T-cell (primary cell): ENCODE results near the gene VAV2. TPM values are rescaled to one million over a fixed set of nuclear protein-coding genes. Genes with fewer than 3 reads are reported as not detected.

ENCODE experiments used
- ATAC-seq, 4 experiments: fragments of 200-7000 bp in 3 of 4; fragments of 150-1000 bp in 1 of 4; cut with Tn5 transposase; replicated peaks in 1 of 4; 1 replicate in 3 of 4; 2 replicates in 1 of 4; pipeline ENCODE4 v1.10.0; 2021; ENCODE audit warnings: moderate library complexity in 3 of 4, mild to moderate bottlenecking in 2 of 4, moderate number of reproducible peaks in 1 of 4
- CTCF ChIA-PET, 2 donors: fragments of 300-600 bp; sonication (Branson Sonifier 250); formaldehyde crosslinking; loops; one replicate each; lab custom pipeline; 2022; ENCODE audit warnings: antibody characterized with exemption in 2 of 2; lab: Charles Lee
- POLR2A ChIA-PET, 2 donors: fragments of 300-600 bp; sonication (Branson Sonifier 250); formaldehyde crosslinking; loops; one replicate each; lab custom pipeline; 2022; ENCODE audit warnings: antibody characterized with exemption in 2 of 2; lab: Charles Lee
- DNase-seq, 35 experiments: peaks; one replicate each; pipeline versions ENCODE4 v3.0.0 to v3.0.0-alpha.2; 2013 to 2023
- H3K27ac ChIP-seq: one replicate; pipeline ENCODE4 v1.5.1; 2013; ENCODE audit warnings: low read length
- H3K27me3 ChIP-seq, 2 experiments: replicated peaks in 1 of 2; 1 replicate in 1 of 2; 2 replicates in 1 of 2; pipeline versions ENCODE4 v1.6.1 to v1.7.0; 2013; ENCODE audit warnings: low read length in 1 of 2, mixed read lengths in 1 of 2; ENCODE audit not compliant: control insufficient read depth in 2 of 2, insufficient read depth in 2 of 2; ENCODE audit errors: extremely low read depth in 1 of 2
- H3K36me3 ChIP-seq, 2 donors: 1 replicate in 1 of 2; 2 replicates in 1 of 2; pipeline versions ENCODE4 v1.6.1 to v1.7.0; 2013; ENCODE audit warnings: low read length in 1 of 2; ENCODE audit not compliant: control insufficient read depth in 2 of 2, insufficient read depth in 1 of 2; ENCODE audit errors: extremely low read depth in 1 of 2
- H3K4me1 ChIP-seq, 2 experiments: 1 replicate in 1 of 2; 2 replicates in 1 of 2; pipeline versions ENCODE4 v1.6.1 to v1.7.0; 2013; ENCODE audit warnings: low read length in 2 of 2, mixed read lengths in 1 of 2; ENCODE audit not compliant: insufficient read depth in 2 of 2, control insufficient read depth in 1 of 2; ENCODE audit errors: extremely low read depth in 1 of 2
- H3K4me3 ChIP-seq, 2 donors: 1 replicate in 1 of 2; 2 replicates in 1 of 2; pipeline versions ENCODE4 v1.5.1 to v1.7.0; 2013; ENCODE audit warnings: mild to moderate bottlenecking in 2 of 2, low read length in 1 of 2, moderate library complexity in 1 of 2; ENCODE audit not compliant: control insufficient read depth in 1 of 2; ENCODE audit errors: extremely low read depth in 1 of 2
- H3K9me3 ChIP-seq: 2 replicates; pipeline ENCODE4 v1.7.0; 2013
- H3K27ac Mint-ChIP-seq, 2 donors: one replicate each; pipeline ENCODE4 v1.8.0; 2020 to 2021; ENCODE audit warnings: mild to moderate bottlenecking in 2 of 2, mixed read lengths in 2 of 2
- H3K27me3 Mint-ChIP-seq, 2 donors: one replicate each; pipeline ENCODE4 v1.8.0; 2021 to 2022; ENCODE audit warnings: mixed read lengths in 2 of 2
- H3K36me3 Mint-ChIP-seq: one replicate; pipeline ENCODE4 v1.8.0; 2021; ENCODE audit warnings: mixed read lengths
- H3K4me1 Mint-ChIP-seq, 3 donors: one replicate each; pipeline ENCODE4 v1.8.0; 2020 to 2022; ENCODE audit warnings: mixed read lengths in 3 of 3, mild to moderate bottlenecking in 1 of 3
- H3K4me3 Mint-ChIP-seq, 3 donors: one replicate each; pipeline ENCODE4 v1.8.0; 2020 to 2022; ENCODE audit warnings: mild to moderate bottlenecking in 3 of 3, mixed read lengths in 3 of 3, moderate library complexity in 3 of 3
- H3K9me3 Mint-ChIP-seq, 3 donors: one replicate each; pipeline ENCODE4 v1.8.0; 2020 to 2022; ENCODE audit warnings: mixed read lengths in 3 of 3
- WGBS: methylation state at CpG from one replicate; pipeline ENCODE4 v1.1.5; 2013; ENCODE audit warnings: missing lambda C conversion rate; ENCODE audit not compliant: insufficient coverage; 5-methylcytosine and 5-hydroxymethylcytosine counted together
- total RNA-seq, 35 experiments: library from RNA in 6 of 35; stranded (reverse) in 6 of 35; fragments of 120-200 nt in 1 of 35; gene quantifications; one replicate each; pipeline versions ENCODE4 v1.2.1 to v1.2.4 and lab custom pipeline; 2013 to 2026

Gene VAV2
- total RNA-seq, 5 donors from 2014 or later (not counting 1 experiment from before 2014, with no cell fraction given) = 1.2 to 7.5 (median 4.9) TPM

GRCh38 chr9:133949486-133950061 is 42.5 kb downstream of the VAV2 start:
- Mint-ChIP-seq H3K27me3 (no peaks in the 10 kb centered on the region), H3K27ac (no peak overlapping the region), H3K9me3 (no peaks in the 10 kb centered on the region), H3K4me3 (no peak overlapping the region), H3K36me3 (no peaks in the 10 kb centered on the region), H3K4me1 (peaks cover 7 to 11% (median 8%) of the 10 kb centered on the region in 3 donors)
- CTCF ChIA-PET = no interaction called here
- DNase-seq = no peak
- ATAC-seq = no peak
- no peak overlapping the region for H3K27ac ChIP-seq
- no peak overlapping the region for H3K4me3 ChIP-seq
- H3K9me3 ChIP-seq = no peaks in the 10 kb centered on the region
- H3K27me3 ChIP-seq = no peaks in the 10 kb centered on the region
- peaks cover 0 to 11% of the 10 kb centered on the region in 2 experiments for H3K4me1 ChIP-seq
- 88% methylated on average over 13 of the region's 14 CpGs for WGBS
- H3K36me3 ChIP-seq = no peaks in the 10 kb centered on the region
- POLR2A ChIA-PET = no interaction called here

GRCh38 chr9:133948561-133949485 is 43.3 kb downstream of the VAV2 start:
- DNase-seq (no peak), ATAC-seq (no peak)
- Histone ChIP-seq H3K9me3 (no peaks in the 10 kb centered on the region), H3K27ac (no peak overlapping the region), H3K4me3 (no peak overlapping the region), H3K27me3 (no peaks in the 10 kb centered on the region), H3K4me1 (peaks cover 0 to 4% of the 10 kb centered on the region in 2 experiments), H3K36me3 (no peaks in the 10 kb centered on the region)
- WGBS = 89% methylated on average over 16 of the region's 31 CpGs
- Mint-ChIP-seq H3K9me3 (no peaks in the 10 kb centered on the region), H3K4me3 (no peak overlapping the region), H3K27ac (no peak overlapping the region), H3K4me1 (peaks cover 0 to 3% (median under 1%) of the 10 kb centered on the region in 3 donors), H3K36me3 (no peaks in the 10 kb centered on the region), H3K27me3 (no peaks in the 10 kb centered on the region)
- POLR2A ChIA-PET = no interaction called here
- CTCF ChIA-PET = no interaction called here

- Histone ChIP-seq H3K9me3 (no peaks in the 10 kb centered on the region), H3K27me3 (no peaks in the 10 kb centered on the region), H3K4me1 (no peaks in the 10 kb centered on the region), H3K27ac (no peak overlapping the region), H3K4me3 (no peak overlapping the region), H3K36me3 (no peaks in the 10 kb centered on the region)
- ATAC-seq = no peak
- DNase-seq = no peak
- CTCF ChIA-PET = no interaction called here
- POLR2A ChIA-PET = no interaction called here
- H3K27ac Mint-ChIP-seq = no peak overlapping the region
- 88% methylated on average over 16 of the region's 16 CpGs for WGBS
- no peak overlapping the region for H3K4me3 Mint-ChIP-seq
- H3K36me3 Mint-ChIP-seq = no peaks in the 10 kb centered on the region
- peaks cover 0 to 2% (median 0%) of the 10 kb centered on the region in 3 donors for H3K4me1 Mint-ChIP-seq
- no peaks in the 10 kb centered on the region for H3K27me3 Mint-ChIP-seq
- no peaks in the 10 kb centered on the region for H3K9me3 Mint-ChIP-seq
These were observed 44.0 kb downstream of the VAV2 start for GRCh38 chr9:133948131-133948530.

DNA sequence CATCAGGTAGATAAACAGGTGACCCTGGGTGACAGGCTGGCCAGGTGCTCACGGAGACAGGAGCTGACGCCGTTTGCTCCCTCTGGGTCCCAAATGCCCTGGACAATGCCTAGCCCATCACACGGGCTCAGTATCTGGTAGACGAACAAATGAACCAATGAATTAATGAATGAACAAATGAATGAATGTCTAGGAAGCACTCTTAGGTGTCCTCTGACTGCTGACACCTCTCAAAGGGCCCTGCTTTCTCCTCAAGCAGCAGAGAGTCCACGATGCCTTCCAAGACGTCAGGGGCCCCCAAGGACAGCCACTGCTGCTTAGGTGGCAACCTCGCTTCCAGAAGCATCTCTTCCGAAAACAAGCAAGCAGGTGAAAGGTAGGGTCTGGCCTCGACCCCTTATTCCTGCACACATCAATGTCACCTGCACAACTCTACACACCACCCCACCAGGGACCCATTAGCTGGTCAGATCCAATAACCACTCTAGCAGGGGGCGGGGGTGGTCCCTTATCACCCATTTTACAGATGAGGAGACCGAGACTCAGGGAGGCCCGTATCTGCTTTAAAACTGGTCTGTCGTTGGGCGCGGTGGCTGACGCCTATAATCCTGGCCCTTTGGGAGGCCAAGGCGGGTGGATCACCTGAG is 45.2 kb downstream of the VAV2 start:
- Histone ChIP-seq H3K4me3 (no peak overlapping the region), H3K27ac (no peak overlapping the region), H3K27me3 (no peaks in the 10 kb centered on the region), H3K9me3 (no peaks in the 10 kb centered on the region), H3K4me1 (no peaks in the 10 kb centered on the region), H3K36me3 (no peaks in the 10 kb centered on the region)
- Mint-ChIP-seq H3K9me3 (no peaks in the 10 kb centered on the region), H3K4me1 (peaks cover 0 to 2% (median 0%) of the 10 kb centered on the region in 3 donors), H3K36me3 (no peaks in the 10 kb centered on the region), H3K4me3 (no peak overlapping the region), H3K27ac (no peak overlapping the region), H3K27me3 (no peaks in the 10 kb centered on the region)
- WGBS = 83% methylated on average over 17 of the region's 18 CpGs
- DNase-seq = no peak
- ATAC-seq = no peak
- CTCF ChIA-PET = interaction anchor here in 1 of 2 donors (0.7 kb wide), 1 partner anchor 14 kb away, joined by 3 read pairs; no protein-coding TSS in a partner anchor
- POLR2A ChIA-PET = no interaction called here

DNA sequence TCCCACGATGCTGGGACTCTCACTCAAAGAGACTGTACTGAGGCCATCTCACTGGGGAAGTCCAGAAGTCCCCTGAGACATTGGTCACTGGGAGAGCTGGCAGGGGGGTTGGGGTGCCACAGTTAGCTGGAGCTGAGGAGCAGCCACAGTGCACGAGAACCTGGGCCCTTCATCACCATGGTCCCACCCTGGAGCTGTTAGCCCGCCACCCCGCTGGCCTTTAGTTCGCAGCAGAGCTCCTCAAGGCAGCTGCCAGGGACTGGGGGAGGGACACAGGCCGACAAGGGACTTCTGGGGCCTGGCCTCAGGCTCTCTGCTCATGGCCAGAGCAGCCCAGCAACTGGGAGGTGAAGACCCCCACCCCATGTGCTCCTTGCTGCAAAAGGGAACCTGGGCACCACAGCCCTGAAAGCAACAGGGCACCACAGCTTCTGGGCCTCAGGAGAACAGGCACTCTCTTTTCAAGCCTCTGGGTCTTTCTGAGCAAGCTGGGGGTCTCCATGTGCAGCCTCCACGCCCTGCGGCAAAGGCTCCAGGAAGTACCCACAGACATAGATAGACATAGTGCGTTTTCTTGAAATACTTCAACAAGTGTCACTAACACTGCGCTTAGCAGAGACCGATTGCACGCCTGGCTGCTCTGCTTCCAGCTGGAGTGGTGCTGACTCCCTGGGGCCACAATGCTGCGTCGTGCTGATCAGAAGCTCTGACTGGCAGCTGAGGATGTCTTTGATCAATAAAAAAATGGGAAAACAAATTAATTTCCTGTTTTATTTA is 46.0 kb downstream of the VAV2 start:
- H3K4me1 ChIP-seq = no peaks in the 10 kb centered on the region
- no peak overlapping the region for H3K27ac ChIP-seq
- Mint-ChIP-seq H3K9me3 (no peaks in the 10 kb centered on the region), H3K4me1 (peaks cover 0 to 2% (median 0%) of the 10 kb centered on the region in 3 donors), H3K27ac (no peak overlapping the region), H3K36me3 (no peaks in the 10 kb centered on the region), H3K4me3 (no peak overlapping the region), H3K27me3 (no peaks in the 10 kb centered on the region)
- H3K27me3 ChIP-seq = no peaks in the 10 kb centered on the region
- H3K36me3 ChIP-seq = no peaks in the 10 kb centered on the region
- CTCF ChIA-PET = no interaction called here
- no peak for DNase-seq
- ATAC-seq = no peak
- POLR2A ChIA-PET = no interaction called here
- no peak overlapping the region for H3K4me3 ChIP-seq
- WGBS = 91% methylated on average over 12 of the region's 14 CpGs
- H3K9me3 ChIP-seq = no peaks in the 10 kb centered on the region
